GM12878 (cell line): ENCODE data around the gene SMARCC2.

Experiments
- HDAC6 ChIP-seq: fragments of 200-600 bp; sonication (generic); IDR thresholded peaks from one replicate; pipeline ENCODE4 v1.8.0; 2017; ENCODE audit warnings: antibody characterized with exemption; ENCODE audit not compliant: unreplicated experiment
- NFYB ChIP-seq: IDR thresholded peaks from 2 replicates; pipeline ENCODE4 v1.6.1; 2011; ENCODE audit warnings: low read depth, mild to moderate bottlenecking, low read length, improper control_type of control experiment, moderate library complexity; ENCODE audit not compliant: insufficient read depth
- POLR2AphosphoS5 ChIP-seq: IDR thresholded peaks from 2 replicates; pipeline ENCODE4 v1.6.1; 2011; ENCODE audit warnings: mild to moderate bottlenecking, low read length, inconsistent platforms
- ZNF217 ChIP-seq: fragments of 450-650 bp; IDR thresholded peaks from 2 replicates; pipeline ENCODE4 v1.6.1; 2017; ENCODE audit warnings: antibody characterized with exemption, mild to moderate bottlenecking
- ZNF24 ChIP-seq: fragments of 450-650 bp; IDR thresholded peaks from 2 replicates; pipeline ENCODE4 v1.6.1; 2017; ENCODE audit warnings: antibody characterized with exemption, mild to moderate bottlenecking
- ZNF274 ChIP-seq: IDR thresholded peaks from one replicate; pipeline ENCODE4 v1.8.0; 2011; ENCODE audit not compliant: insufficient read length, insufficient read depth
- TF ChIP-seq, protein P1 (sequence below), 3 experiments: IDR thresholded peaks in 2 of 3; conservative IDR thresholded peaks in 1 of 3; 2 replicates each; pipeline ENCODE4 v1.5.1; 2011; ENCODE audit warnings: low read depth in 3 of 3, low read length in 3 of 3, mild to moderate bottlenecking in 3 of 3, control low read depth in 2 of 3, moderate library complexity in 2 of 3, inconsistent platforms in 1 of 3, mixed read lengths in 1 of 3; ENCODE audit not compliant: control insufficient read depth in 2 of 3, insufficient read depth in 1 of 3; ENCODE audit errors: extremely low read depth in 1 of 3
- TF ChIP-seq, protein P2 (sequence below): IDR thresholded peaks from 2 replicates; pipeline ENCODE4 v1.6.1; 2011; ENCODE audit warnings: low read depth, low read length, improper control_type of control experiment, borderline replicate concordance

DNA sequence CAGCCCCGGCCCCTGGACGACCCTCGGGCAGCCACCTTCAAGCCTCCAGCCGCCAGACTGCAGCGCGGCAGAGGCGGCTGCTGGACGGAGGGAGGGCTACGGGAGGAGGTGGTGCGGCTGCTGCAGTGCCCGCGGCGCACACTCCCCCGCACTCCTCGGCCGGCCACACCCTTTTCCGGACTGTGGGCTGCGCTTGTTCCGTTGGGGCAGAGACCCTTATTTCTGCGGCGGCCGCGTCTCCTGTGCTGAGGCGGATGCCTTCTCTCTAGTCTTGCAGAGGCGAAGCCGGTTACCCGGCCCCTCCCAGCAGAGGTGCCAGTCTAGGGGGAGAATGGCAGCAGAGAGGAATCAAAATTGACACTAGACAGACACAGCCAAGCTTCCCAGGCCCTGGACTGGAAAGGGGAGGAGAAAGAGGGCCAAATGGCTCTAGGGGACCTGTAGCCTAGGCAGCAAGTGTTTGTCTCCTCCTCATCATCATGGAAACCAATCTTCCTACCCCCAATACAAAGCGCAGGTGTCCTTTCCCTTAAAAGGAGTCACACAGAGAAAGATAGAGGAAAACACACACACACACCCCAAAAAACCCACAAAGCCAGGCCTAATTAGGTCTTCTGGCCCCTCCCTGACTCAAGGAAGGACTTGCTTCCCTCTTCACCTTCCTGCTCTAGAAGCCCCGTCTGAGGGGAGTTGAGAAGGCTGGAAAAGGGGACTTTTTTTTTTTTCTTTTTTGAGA, 59.9 kb downstream of the SMARCC2 start:
- TF ChIP-seq, protein P1, sequence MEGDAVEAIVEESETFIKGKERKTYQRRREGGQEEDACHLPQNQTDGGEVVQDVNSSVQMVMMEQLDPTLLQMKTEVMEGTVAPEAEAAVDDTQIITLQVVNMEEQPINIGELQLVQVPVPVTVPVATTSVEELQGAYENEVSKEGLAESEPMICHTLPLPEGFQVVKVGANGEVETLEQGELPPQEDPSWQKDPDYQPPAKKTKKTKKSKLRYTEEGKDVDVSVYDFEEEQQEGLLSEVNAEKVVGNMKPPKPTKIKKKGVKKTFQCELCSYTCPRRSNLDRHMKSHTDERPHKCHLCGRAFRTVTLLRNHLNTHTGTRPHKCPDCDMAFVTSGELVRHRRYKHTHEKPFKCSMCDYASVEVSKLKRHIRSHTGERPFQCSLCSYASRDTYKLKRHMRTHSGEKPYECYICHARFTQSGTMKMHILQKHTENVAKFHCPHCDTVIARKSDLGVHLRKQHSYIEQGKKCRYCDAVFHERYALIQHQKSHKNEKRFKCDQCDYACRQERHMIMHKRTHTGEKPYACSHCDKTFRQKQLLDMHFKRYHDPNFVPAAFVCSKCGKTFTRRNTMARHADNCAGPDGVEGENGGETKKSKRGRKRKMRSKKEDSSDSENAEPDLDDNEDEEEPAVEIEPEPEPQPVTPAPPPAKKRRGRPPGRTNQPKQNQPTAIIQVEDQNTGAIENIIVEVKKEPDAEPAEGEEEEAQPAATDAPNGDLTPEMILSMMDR (IDR thresholded peaks at IDR 0.05 in 2 of 3, conservative IDR thresholded peaks at IDR 0.05 in 1 of 3; ENCODE audit: control insufficient read depth in 2 of 3, extremely low read depth in 1 of 3, insufficient read depth in 1 of 3, low read depth in 3 of 3, low read length in 3 of 3): no peak
- TF ChIP-seq HDAC6 (no peak), ZNF217 (no peak), ZNF274 (no peak), POLR2AphosphoS5 (no peak; the same call in 1 of the 2 replicates), ZNF24 (no peak), NFYB (no peak)
- TF ChIP-seq, protein P2, sequence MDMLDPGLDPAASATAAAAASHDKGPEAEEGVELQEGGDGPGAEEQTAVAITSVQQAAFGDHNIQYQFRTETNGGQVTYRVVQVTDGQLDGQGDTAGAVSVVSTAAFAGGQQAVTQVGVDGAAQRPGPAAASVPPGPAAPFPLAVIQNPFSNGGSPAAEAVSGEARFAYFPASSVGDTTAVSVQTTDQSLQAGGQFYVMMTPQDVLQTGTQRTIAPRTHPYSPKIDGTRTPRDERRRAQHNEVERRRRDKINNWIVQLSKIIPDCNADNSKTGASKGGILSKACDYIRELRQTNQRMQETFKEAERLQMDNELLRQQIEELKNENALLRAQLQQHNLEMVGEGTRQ: no peak
